ENCODE results near the gene AFDN. TPM values are rescaled to one million over a fixed set of nuclear protein-coding genes. Genes with fewer than 3 reads are reported as not detected.

AFDN gene
- polyA plus RNA-seq, 1 of the 3 experiments (the other 2 are of a cell fraction): 25.1 TPM

DNA sequence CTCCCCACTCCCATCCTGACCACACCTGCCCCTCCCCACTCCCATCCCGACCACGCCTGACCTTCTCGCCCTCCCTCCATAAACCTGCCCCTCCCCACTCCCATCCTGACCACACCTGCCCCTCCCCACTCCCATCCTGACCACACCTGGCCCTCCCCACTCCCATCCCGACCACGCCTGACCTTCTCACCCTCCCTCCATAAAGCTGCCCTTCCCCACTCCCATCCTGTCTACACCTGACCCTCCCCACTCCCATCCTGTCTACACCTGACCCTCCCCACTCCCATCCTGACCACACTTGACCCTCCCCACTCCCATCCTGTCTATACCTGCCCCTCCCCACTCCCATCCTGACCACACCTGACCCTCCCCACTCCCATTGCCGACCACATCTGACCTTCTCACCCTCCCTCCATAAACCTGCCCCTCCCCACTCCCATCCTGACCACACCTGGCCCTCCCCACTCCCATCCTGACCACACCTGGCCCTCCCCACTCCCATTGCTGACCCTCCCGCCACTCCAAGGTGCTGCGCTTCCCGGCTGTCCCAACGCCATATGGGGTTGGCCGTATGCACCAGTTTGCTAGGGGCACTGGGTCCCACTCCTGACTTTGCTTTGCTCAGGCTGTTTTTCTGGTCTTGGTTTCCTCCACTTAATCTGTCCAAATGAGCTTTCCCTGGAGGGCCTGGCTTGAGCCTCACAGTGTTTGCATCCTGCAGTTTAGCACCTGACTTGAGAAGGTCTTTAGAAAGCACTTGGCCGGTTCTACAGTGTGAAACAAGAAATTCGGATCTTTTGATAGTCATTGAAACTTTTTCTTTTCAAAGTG lies 173.7 kb downstream of the AFDN start:
- POLR2A ChIA-PET: no interaction called here
- Histone ChIP-seq H2AFZ (ENCODE audit: low read depth) (no peak overlapping the region), H3F3A (replicated peaks; ENCODE audit: insufficient read depth) (no peaks in the 10 kb centered on the region), H3K9me2 (no peaks in the 10 kb centered on the region), H3K36me3 (replicated peaks in 1 of 2; ENCODE audit: control insufficient read depth in 1 of 2, insufficient read depth in 2 of 2, low read length in 1 of 2) (no peaks in the 10 kb centered on the region), H3K79me2 (ENCODE audit: insufficient read depth) (no peaks in the 10 kb centered on the region), H3K4me2 (no peak overlapping the region), H3K27me3 (ENCODE audit: insufficient read depth) (no peaks in the 10 kb centered on the region), H3K4me1 (ENCODE audit: control insufficient read depth in 1 of 2, insufficient read depth in 2 of 2, low read depth in 1 of 2, low read length in 1 of 2) (no peaks in the 10 kb centered on the region; a peak in 1 of 4 replicates), H3K9ac (no peak overlapping the region), H4K20me1 (ENCODE audit: insufficient read depth) (no peaks in the 10 kb centered on the region), H3K9me3 (no peaks in the 10 kb centered on the region), H3K4me3 (ENCODE audit: low read depth in 2 of 2, low read length in 1 of 2) (no peak overlapping the region), H3K27ac (ENCODE audit: low read depth in 2 of 2, low read length in 1 of 2) (no peak overlapping the region)
- DNase-seq: no peak
- CTCF ChIA-PET: no interaction called here
- TF ChIP-seq TAF1 (IDR thresholded peaks at IDR 0.05; ENCODE audit: borderline replicate concordance, low read depth, low read length): no peak
- no peak for TF ChIP-seq EP300 (IDR thresholded peaks at IDR 0.05; ENCODE audit: borderline replicate concordance in 1 of 2, low read depth in 1 of 2, low read length in 1 of 2)
- TF ChIP-seq POLR2AphosphoS5 (IDR thresholded peaks at IDR 0.05; ENCODE audit: low read depth, low read length): no peak
- TF ChIP-seq SMC3 (IDR thresholded peaks at IDR 0.05; ENCODE audit: low read depth, low read length): no peak
- no peak for TF ChIP-seq RAD21 (IDR thresholded peaks at IDR 0.05; ENCODE audit: low read length)
- no peak for TF ChIP-seq FOSL2 (IDR thresholded peaks at IDR 0.05; ENCODE audit: borderline replicate concordance, low read depth)
- TF ChIP-seq RFX5 (IDR thresholded peaks at IDR 0.05; ENCODE audit: low read length): no peak
- no peak for TF ChIP-seq SIN3A (IDR thresholded peaks at IDR 0.05; ENCODE audit: borderline replicate concordance, low read depth, low read length)
- 77% methylated on average over 13 of the region's 13 CpGs for WGBS (ENCODE audit: low lambda C conversion rate)

DNA sequence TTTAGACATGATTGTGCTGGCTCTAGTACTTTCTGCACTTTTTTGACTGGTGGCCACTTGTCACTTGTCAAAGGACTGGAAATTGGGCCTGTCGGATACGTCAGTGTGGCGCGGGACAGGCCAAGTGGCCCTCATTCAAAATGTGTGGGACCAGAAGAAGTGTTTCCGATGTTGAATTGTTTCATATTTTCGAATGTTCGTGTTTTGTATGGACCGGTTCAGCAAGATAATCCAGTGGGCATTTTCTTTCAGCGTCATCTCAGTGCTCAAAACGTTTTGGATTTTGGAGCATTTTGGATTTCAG lies 174.3 kb downstream of the AFDN start:
- H3K9me3 ChIP-seq: no peaks in the 10 kb centered on the region
- H3K4me3 ChIP-seq (ENCODE audit: low read depth in 2 of 2, low read length in 1 of 2): no peak overlapping the region
- H3K36me3 ChIP-seq (replicated peaks in 1 of 2; ENCODE audit: control insufficient read depth in 1 of 2, insufficient read depth in 2 of 2, low read length in 1 of 2): no peaks in the 10 kb centered on the region
- no peaks in the 10 kb centered on the region for H3K79me2 ChIP-seq (ENCODE audit: insufficient read depth)
- no peak overlapping the region for H3K27ac ChIP-seq (ENCODE audit: low read depth in 2 of 2, low read length in 1 of 2)
- H3K9me2 ChIP-seq: no peaks in the 10 kb centered on the region
- H3K27me3 ChIP-seq (ENCODE audit: insufficient read depth): no peaks in the 10 kb centered on the region
- no peak overlapping the region for H3K9ac ChIP-seq
- no peaks in the 10 kb centered on the region for H4K20me1 ChIP-seq (ENCODE audit: insufficient read depth)
- no peak overlapping the region for H3K4me2 ChIP-seq
- H3K4me1 ChIP-seq (ENCODE audit: control insufficient read depth in 1 of 2, insufficient read depth in 2 of 2, low read depth in 1 of 2, low read length in 1 of 2): no peaks in the 10 kb centered on the region; a peak in 1 of 4 replicates
- H3F3A ChIP-seq (replicated peaks; ENCODE audit: insufficient read depth): no peaks in the 10 kb centered on the region
- TF ChIP-seq, protein P1, sequence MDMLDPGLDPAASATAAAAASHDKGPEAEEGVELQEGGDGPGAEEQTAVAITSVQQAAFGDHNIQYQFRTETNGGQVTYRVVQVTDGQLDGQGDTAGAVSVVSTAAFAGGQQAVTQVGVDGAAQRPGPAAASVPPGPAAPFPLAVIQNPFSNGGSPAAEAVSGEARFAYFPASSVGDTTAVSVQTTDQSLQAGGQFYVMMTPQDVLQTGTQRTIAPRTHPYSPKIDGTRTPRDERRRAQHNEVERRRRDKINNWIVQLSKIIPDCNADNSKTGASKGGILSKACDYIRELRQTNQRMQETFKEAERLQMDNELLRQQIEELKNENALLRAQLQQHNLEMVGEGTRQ (IDR thresholded peaks at IDR 0.05; ENCODE audit: borderline replicate concordance, low read depth, low read length): no peak
- TF ChIP-seq, protein P2, sequence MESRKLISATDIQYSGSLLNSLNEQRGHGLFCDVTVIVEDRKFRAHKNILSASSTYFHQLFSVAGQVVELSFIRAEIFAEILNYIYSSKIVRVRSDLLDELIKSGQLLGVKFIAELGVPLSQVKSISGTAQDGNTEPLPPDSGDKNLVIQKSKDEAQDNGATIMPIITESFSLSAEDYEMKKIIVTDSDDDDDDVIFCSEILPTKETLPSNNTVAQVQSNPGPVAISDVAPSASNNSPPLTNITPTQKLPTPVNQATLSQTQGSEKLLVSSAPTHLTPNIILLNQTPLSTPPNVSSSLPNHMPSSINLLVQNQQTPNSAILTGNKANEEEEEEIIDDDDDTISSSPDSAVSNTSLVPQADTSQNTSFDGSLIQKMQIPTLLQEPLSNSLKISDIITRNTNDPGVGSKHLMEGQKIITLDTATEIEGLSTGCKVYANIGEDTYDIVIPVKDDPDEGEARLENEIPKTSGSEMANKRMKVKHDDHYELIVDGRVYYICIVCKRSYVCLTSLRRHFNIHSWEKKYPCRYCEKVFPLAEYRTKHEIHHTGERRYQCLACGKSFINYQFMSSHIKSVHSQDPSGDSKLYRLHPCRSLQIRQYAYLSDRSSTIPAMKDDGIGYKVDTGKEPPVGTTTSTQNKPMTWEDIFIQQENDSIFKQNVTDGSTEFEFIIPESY (IDR thresholded peaks at IDR 0.05; ENCODE audit: borderline replicate concordance, low read depth): no peak
- no peak for TF ChIP-seq MXI1 (IDR thresholded peaks at IDR 0.05; ENCODE audit: low read depth, low read length)
- no peak for TF ChIP-seq FOXJ3 (CRISPR knock-in tag; IDR thresholded peaks at IDR 0.05)
- no peak for TF ChIP-seq EZH2phosphoT487 (IDR thresholded peaks at IDR 0.05; ENCODE audit: borderline replicate concordance, low read depth)
- TF ChIP-seq NFIC (IDR thresholded peaks at IDR 0.05; ENCODE audit: borderline replicate concordance): no peak
- no peak for TF ChIP-seq NRF1 (IDR thresholded peaks at IDR 0.05; ENCODE audit: low read depth, low read length)
- no peak for TF ChIP-seq TEAD4 (IDR thresholded peaks at IDR 0.05; ENCODE audit: borderline replicate concordance, insufficient read depth)
- TF ChIP-seq FOSL2 (IDR thresholded peaks at IDR 0.05; ENCODE audit: borderline replicate concordance, low read depth): no peak
- no peak for TF ChIP-seq ELF1 (IDR thresholded peaks at IDR 0.05)
- no peak for TF ChIP-seq EP300 (IDR thresholded peaks at IDR 0.05; ENCODE audit: borderline replicate concordance in 1 of 2, low read depth in 1 of 2, low read length in 1 of 2)
- no peak for TF ChIP-seq JUND (IDR thresholded peaks at IDR 0.05)
- no peak for TF ChIP-seq MEF2A (IDR thresholded peaks at IDR 0.05; ENCODE audit: borderline replicate concordance, low read depth)
- TF ChIP-seq TCF12 (IDR thresholded peaks at IDR 0.05): no peak
- TF ChIP-seq, protein P3, sequence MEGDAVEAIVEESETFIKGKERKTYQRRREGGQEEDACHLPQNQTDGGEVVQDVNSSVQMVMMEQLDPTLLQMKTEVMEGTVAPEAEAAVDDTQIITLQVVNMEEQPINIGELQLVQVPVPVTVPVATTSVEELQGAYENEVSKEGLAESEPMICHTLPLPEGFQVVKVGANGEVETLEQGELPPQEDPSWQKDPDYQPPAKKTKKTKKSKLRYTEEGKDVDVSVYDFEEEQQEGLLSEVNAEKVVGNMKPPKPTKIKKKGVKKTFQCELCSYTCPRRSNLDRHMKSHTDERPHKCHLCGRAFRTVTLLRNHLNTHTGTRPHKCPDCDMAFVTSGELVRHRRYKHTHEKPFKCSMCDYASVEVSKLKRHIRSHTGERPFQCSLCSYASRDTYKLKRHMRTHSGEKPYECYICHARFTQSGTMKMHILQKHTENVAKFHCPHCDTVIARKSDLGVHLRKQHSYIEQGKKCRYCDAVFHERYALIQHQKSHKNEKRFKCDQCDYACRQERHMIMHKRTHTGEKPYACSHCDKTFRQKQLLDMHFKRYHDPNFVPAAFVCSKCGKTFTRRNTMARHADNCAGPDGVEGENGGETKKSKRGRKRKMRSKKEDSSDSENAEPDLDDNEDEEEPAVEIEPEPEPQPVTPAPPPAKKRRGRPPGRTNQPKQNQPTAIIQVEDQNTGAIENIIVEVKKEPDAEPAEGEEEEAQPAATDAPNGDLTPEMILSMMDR (IDR thresholded peaks at IDR 0.05): no peak
- no peak for TF ChIP-seq TAF1 (IDR thresholded peaks at IDR 0.05; ENCODE audit: borderline replicate concordance, low read depth, low read length)
- TF ChIP-seq SIN3A (IDR thresholded peaks at IDR 0.05; ENCODE audit: borderline replicate concordance, low read depth, low read length): no peak
- POLR2A ChIA-PET: no interaction called here
- WGBS (ENCODE audit: low lambda C conversion rate): 73% methylated on average over 10 of the region's 10 CpGs
- no peak overlapping the region for H2AFZ ChIP-seq (ENCODE audit: low read depth)
- DNase-seq: no peak
- CTCF ChIA-PET: no interaction called here
